Activated naive CD8-positive, alpha-beta T cell treated with anti-CD3 and anti-CD28 coated beads, Interleukin-2, amount 10 ng/mL, durations not matched to agents 7 days and 5 days (primary cell): ENCODE data around the gene WDHD1. TPM values are rescaled to one million over a fixed set of nuclear protein-coding genes. Genes with fewer than 3 reads are reported as not detected.
"Not testable (repeated sequence)": the region's sequence is repeated elsewhere in the genome, so short reads cannot be mapped to it uniquely, and the experiment has no call there.

Source experiments
- ATAC-seq: fragments of 150-1000 bp; cut with Tn5 transposase; one replicate; pipeline ENCODE4 v1.10.0; 2021; ENCODE audit warnings: low read depth, moderate library complexity
- POLR2A ChIA-PET: fragments of 350-600 bp; sonication (Branson Sonifier 250); formaldehyde crosslinking; loops from one replicate; lab custom pipeline; 2021; ENCODE audit warnings: antibody characterized with exemption; lab: Charles Lee
- DNase-seq: peaks from one replicate; pipeline ENCODE4 v3.0.0; 2021
- H3K27ac Mint-ChIP-seq: one replicate; pipeline ENCODE4 v1.8.0; 2022; ENCODE audit warnings: mild to moderate bottlenecking, mixed read lengths
- H3K27me3 Mint-ChIP-seq: one replicate; pipeline ENCODE4 v1.8.0; 2022; ENCODE audit warnings: mild to moderate bottlenecking, moderate library complexity, mixed read lengths
- H3K36me3 Mint-ChIP-seq: one replicate; pipeline ENCODE4 v1.8.0; 2021; ENCODE audit warnings: mild to moderate bottlenecking, mixed read lengths
- H3K4me1 Mint-ChIP-seq: one replicate; pipeline ENCODE4 v1.8.0; 2021; ENCODE audit warnings: mixed read lengths
- H3K4me3 Mint-ChIP-seq: one replicate; pipeline ENCODE4 v1.8.0; 2022; ENCODE audit warnings: mild to moderate bottlenecking, moderate library complexity, mixed read lengths
- H3K9me3 Mint-ChIP-seq: one replicate; pipeline ENCODE4 v1.8.0; 2021; ENCODE audit warnings: mixed read lengths
- total RNA-seq, 2 experiments: library from RNA; stranded (reverse); gene quantifications; one replicate each; pipeline ENCODE4 v1.2.3, GENCODE V29; 2021

The WDHD1 gene
- total RNA-seq, 2 experiments from 2014 or later, result 35.1 to 37.9 TPM

- DNase-seq (no peak), ATAC-seq (no peak)
- peak overlapping the region; percentile 19 for H3K4me3 Mint-ChIP-seq
- no peaks in the 10 kb centered on the region for H3K27me3 Mint-ChIP-seq
- H3K27ac Mint-ChIP-seq, result no peak overlapping the region
- H3K4me1 Mint-ChIP-seq, result peaks cover 27% of the 10 kb centered on the region
- peaks cover 5% of the 10 kb centered on the region for H3K36me3 Mint-ChIP-seq
- POLR2A ChIA-PET, result interaction anchor here (0.7 kb wide), 1 partner anchor 39 kb away, joined by 3 read pairs; no protein-coding TSS in a partner anchor
- no peaks in the 10 kb centered on the region for H3K9me3 Mint-ChIP-seq
Measured at GRCh38 chr14:54906075-54906474, 120.8 kb downstream of the WDHD1 start.

GRCh38 chr14:54902521-54903420 is 124.1 kb downstream of the WDHD1 start, which contains the start of gene GCH1:
Gene GCH1 (minus strand): TSS chr14:54902826. CDS start chr14:54902663, 163 bp downstream.
- Mint-ChIP-seq H3K4me3 (peak within 1 kb of the TSS; percentile 92), H3K36me3 (peaks cover 13% of the 10 kb centered on the region), H3K4me1 (peaks cover 33% of the 10 kb centered on the region), H3K27ac (peak within 1 kb of the TSS; percentile 89), H3K9me3 (no peaks in the 10 kb centered on the region), H3K27me3 (no peaks in the 10 kb centered on the region)
- POLR2A ChIA-PET, result interaction anchor here (0.7 to 3.4 kb wide), 7 partner anchors 10 to 288 kb away, joined by 3 to 31 read pairs (median 4); partner anchors contain the start of genes DLGAP5, SOCS4 and WDHD1
- ATAC-seq (peak; percentile 73), DNase-seq (peak; percentile 88)

- no peaks in the 10 kb centered on the region for H3K9me3 Mint-ChIP-seq
- DNase-seq (peak; percentile 87), ATAC-seq (peak; percentile 62)
- POLR2A ChIA-PET, result interaction anchor here (0.7 to 3.4 kb wide), 5 partner anchors 11 to 127 kb away, joined by 3 to 31 read pairs (median 5); no protein-coding TSS in a partner anchor
- peak overlapping the region; percentile 89 for H3K27ac Mint-ChIP-seq
- no peaks in the 10 kb centered on the region for H3K27me3 Mint-ChIP-seq
- H3K4me3 Mint-ChIP-seq, result peak overlapping the region; percentile 92
- H3K36me3 Mint-ChIP-seq, result peaks cover 17% of the 10 kb centered on the region
- peaks cover 33% of the 10 kb centered on the region for H3K4me1 Mint-ChIP-seq
Measured at GRCh38 chr14:54902143-54902520, 124.8 kb downstream of the WDHD1 start.

GRCh38 chr14:54901380-54902142 is 125.3 kb downstream of the WDHD1 start:
- H3K9me3 Mint-ChIP-seq, result no peaks in the 10 kb centered on the region
- peak overlapping the region; percentile 89 for H3K27ac Mint-ChIP-seq
- no peaks in the 10 kb centered on the region for H3K27me3 Mint-ChIP-seq
- peaks cover 30% of the 10 kb centered on the region for H3K4me1 Mint-ChIP-seq
- peak overlapping the region; percentile 92 for H3K4me3 Mint-ChIP-seq
- peaks cover 17% of the 10 kb centered on the region for H3K36me3 Mint-ChIP-seq
- POLR2A ChIA-PET, result interaction anchor here (0.6 to 3.4 kb wide), 9 partner anchors 12 to 172 kb away, joined by 3 to 31 read pairs (median 4); partner anchors contain the start of genes SOCS4 and WDHD1
- DNase-seq (peak; percentile 41), ATAC-seq (no peak)

- Mint-ChIP-seq H3K27ac (no peak overlapping the region), H3K9me3 (no peaks in the 10 kb centered on the region), H3K36me3 (peaks cover 15% of the 10 kb centered on the region), H3K4me1 (peaks cover 30% of the 10 kb centered on the region), H3K4me3 (peak overlapping the region; percentile 19), H3K27me3 (no peaks in the 10 kb centered on the region)
- POLR2A ChIA-PET, result interaction anchor here (0.6 to 1.7 kb wide), 4 partner anchors 11 to 18 kb away, joined by 3 to 6 read pairs (median 4); no protein-coding TSS in a partner anchor
- DNase-seq (no peak), ATAC-seq (no peak)
Measured at GRCh38 chr14:54899573-54899972, 127.3 kb downstream of the WDHD1 start.

DNA sequence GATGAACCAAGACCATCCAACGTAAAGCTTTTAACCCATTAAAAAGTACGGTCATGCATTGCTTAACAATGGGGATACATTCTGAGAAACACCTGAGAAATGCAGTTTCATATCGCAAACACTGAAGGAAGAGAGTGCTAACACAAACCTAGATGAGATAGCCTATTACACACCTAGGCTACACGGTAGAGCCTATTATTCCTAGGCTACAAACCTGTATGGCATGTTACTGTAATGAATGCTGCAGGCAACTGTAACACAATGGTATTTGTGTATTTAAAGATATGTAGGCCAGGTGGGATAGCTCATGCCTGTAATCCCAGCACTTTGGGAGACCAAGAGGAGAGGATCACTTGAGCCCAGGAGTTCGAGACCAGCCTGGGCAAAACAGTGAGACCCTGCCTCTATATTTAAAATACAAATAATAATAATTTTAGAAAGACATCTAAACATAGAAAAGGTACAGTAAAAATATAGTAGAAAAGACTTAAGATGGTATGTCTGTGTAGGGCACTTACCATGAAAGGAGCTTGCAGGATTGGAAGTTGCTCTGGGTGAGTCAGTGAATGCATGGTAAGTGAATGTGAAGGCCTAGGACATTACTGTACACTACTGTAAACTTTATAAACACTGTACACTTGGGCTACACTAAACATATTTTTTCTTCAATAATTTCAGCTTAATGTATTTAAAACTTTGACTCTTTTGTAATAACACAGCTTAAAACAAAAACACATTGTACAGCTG is 128.9 kb downstream of the WDHD1 start:
- Mint-ChIP-seq H3K36me3 (peaks cover 15% of the 10 kb centered on the region), H3K4me1 (peaks cover 33% of the 10 kb centered on the region)
- ATAC-seq, H3K9me3 Mint-ChIP-seq, H3K27me3 Mint-ChIP-seq, H3K4me3 Mint-ChIP-seq, H3K27ac Mint-ChIP-seq, DNase-seq: not testable (repeated sequence)
- POLR2A ChIA-PET, result interaction anchor here (0.6 to 2.5 kb wide), 3 partner anchors 13 to 35 kb away, joined by 3 to 7 read pairs (median 6); no protein-coding TSS in a partner anchor

DNA sequence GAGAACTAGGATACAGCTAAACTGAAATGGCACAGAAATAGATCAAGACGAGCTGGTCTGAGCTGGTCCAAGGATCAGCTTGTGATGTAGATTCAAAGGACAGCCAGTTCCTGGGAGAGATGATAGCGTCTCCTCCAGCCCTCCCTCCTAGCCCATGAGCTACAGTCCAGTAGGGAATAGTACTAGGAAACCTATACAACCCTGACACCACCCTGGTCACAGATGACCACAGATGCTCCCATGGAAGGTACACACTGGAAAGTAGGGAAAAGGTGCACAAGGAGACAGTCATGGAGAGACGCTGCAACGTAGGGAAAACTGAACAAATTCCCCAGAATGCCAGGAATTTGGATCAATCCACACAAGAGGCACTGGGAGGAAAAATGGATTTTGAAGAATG is 131.2 kb downstream of the WDHD1 start:
- Mint-ChIP-seq H3K9me3 (no peaks in the 10 kb centered on the region), H3K4me3 (no peak overlapping the region), H3K27me3 (no peaks in the 10 kb centered on the region), H3K4me1 (peaks cover 36% of the 10 kb centered on the region), H3K27ac (no peak overlapping the region), H3K36me3 (peaks cover 20% of the 10 kb centered on the region)
- ATAC-seq, result no peak
- POLR2A ChIA-PET, result no interaction called here
- DNase-seq, result no peak

DNA sequence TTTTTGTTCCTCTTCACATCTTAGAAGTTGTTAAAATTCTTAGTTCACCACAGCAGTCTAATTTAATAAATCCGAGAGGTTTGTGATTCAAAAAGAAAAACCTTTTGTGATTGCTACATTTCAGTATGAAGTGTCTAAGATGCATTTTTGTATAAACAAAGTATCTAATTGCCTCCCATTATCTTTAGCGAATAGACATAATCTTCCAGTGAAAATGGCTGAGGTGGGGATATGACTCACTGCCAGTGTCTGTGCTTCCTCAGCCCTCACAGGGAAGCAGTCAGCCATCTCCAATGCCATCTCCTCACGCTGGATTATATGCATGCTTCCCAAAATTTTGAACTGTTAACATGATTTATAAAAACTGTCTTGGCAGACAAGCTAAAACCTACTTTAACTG is 131.9 kb downstream of the WDHD1 start:
- H3K4me1 Mint-ChIP-seq, result peaks cover 33% of the 10 kb centered on the region
- H3K27ac Mint-ChIP-seq, result no peak overlapping the region
- no peaks in the 10 kb centered on the region for H3K9me3 Mint-ChIP-seq
- no peak overlapping the region for H3K4me3 Mint-ChIP-seq
- ATAC-seq (no peak), DNase-seq (no peak)
- peaks cover 16% of the 10 kb centered on the region for H3K36me3 Mint-ChIP-seq
- H3K27me3 Mint-ChIP-seq, result no peaks in the 10 kb centered on the region
- POLR2A ChIA-PET, result no interaction called here

DNA sequence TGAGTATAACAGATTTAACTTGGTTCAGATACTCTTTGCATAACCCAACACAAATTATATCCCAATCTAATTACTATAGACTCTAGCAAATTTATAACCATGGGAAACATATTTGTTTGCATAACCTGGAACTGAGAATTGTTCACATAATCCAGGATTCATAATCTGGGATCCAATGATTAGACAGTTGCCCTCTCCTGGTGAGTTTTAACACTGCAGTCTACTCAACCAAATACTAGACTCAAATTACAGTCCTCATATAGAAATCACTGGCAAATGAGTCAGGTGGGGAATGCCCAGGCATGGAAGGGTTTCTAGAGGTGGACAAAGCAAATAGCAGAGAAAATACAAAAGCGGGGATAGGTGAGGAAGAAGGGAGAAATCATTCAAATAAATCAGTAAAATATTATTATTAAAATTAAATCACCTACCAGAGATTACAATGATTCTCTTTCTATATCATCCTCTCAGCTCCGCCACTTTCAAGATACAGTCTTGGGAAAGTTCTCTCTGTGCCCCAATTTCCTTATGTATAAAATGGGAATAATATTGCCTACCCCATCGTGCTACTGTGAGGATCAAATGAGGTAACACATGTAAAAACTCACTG is 133.6 kb downstream of the WDHD1 start:
- ATAC-seq (peak; percentile 46), DNase-seq (no peak)
- Mint-ChIP-seq H3K27ac (no peak overlapping the region), H3K27me3 (no peaks in the 10 kb centered on the region), H3K4me3 (no peak overlapping the region), H3K9me3 (no peaks in the 10 kb centered on the region), H3K36me3 (peaks cover 15% of the 10 kb centered on the region), H3K4me1 (peaks cover 38% of the 10 kb centered on the region)
- POLR2A ChIA-PET, result interaction anchor here (1.3 kb wide), 1 partner anchor 12 kb away, joined by 4 read pairs; no protein-coding TSS in a partner anchor

- Mint-ChIP-seq H3K9me3 (no peaks in the 10 kb centered on the region), H3K27me3 (no peaks in the 10 kb centered on the region), H3K36me3 (peaks cover 12% of the 10 kb centered on the region), H3K4me3 (no peak overlapping the region), H3K27ac (no peak overlapping the region), H3K4me1 (peaks cover 40% of the 10 kb centered on the region)
- DNase-seq (no peak), ATAC-seq (no peak)
- POLR2A ChIA-PET, result interaction anchor here (2.5 kb wide), 1 partner anchor 10 kb away, joined by 9 read pairs; no protein-coding TSS in a partner anchor
Measured at GRCh38 chr14:54891471-54892245, 135.2 kb downstream of the WDHD1 start.

- Mint-ChIP-seq H3K4me3 (no peak overlapping the region), H3K27ac (peak overlapping the region; percentile 31), H3K4me1 (peaks cover 40% of the 10 kb centered on the region), H3K27me3 (no peaks in the 10 kb centered on the region), H3K36me3 (peaks cover 9% of the 10 kb centered on the region), H3K9me3 (no peaks in the 10 kb centered on the region)
- DNase-seq (no peak), ATAC-seq (no peak)
- POLR2A ChIA-PET, result interaction anchor here (2.5 kb wide), 1 partner anchor 9 kb away, joined by 9 read pairs; no protein-coding TSS in a partner anchor
Measured at GRCh38 chr14:54890788-54891187, 136.1 kb downstream of the WDHD1 start.
